K562 (cell line): ENCODE results near the gene PBXIP1. TPM values are rescaled to one million over a fixed set of nuclear protein-coding genes. Genes with fewer than 3 reads are reported as not detected.

Experiments used
- DACH1 ChIP-seq: fragments of 450-650 bp; IDR thresholded peaks from 2 replicates; pipeline ENCODE4 v1.6.1; 2018; ENCODE audit not compliant: partially characterized antibody
- FIP1L1 ChIP-seq: fragments of 200-400 bp; formaldehyde crosslinking; IDR thresholded peaks from 2 replicates; pipeline ENCODE4 v1.6.1; 2018; ENCODE audit warnings: mild to moderate bottlenecking, low read depth, low read length; ENCODE audit not compliant: poor library complexity, severe bottlenecking
- IFI16 ChIP-seq: fragments of 250-450 bp; sonication (Bioruptor Pico); IDR thresholded peaks from 2 replicates; pipeline ENCODE4 v2.1.2; 2022; ENCODE audit warnings: mild to moderate bottlenecking, inconsistent platforms
- L3MBTL2 ChIP-seq: fragments of 450-650 bp; IDR thresholded peaks from 2 replicates; pipeline ENCODE4 v1.6.1; 2016; ENCODE audit warnings: mild to moderate bottlenecking, moderate library complexity
- PHF20 ChIP-seq: fragments of 450-650 bp; IDR thresholded peaks from 2 replicates; pipeline ENCODE4 v1.6.1; 2018; ENCODE audit not compliant: partially characterized antibody
- POLR2AphosphoS2 ChIP-seq: IDR thresholded peaks from 2 replicates; pipeline ENCODE4 v1.6.1; 2012; ENCODE audit warnings: low read length, improper control_type of control experiment
- SAFB ChIP-seq: fragments of 200-400 bp; formaldehyde crosslinking; IDR thresholded peaks from 2 replicates; pipeline ENCODE4 v1.6.1; 2017; ENCODE audit warnings: low read depth, low read length, borderline replicate concordance
- SPI1 ChIP-seq: IDR thresholded peaks from 2 replicates; pipeline ENCODE4 v1.6.1; 2011; ENCODE audit warnings: low read depth, low read length, control low read depth, borderline replicate concordance
- TEAD4 ChIP-seq, 2 experiments: sonication (generic) in 1 of 2; formaldehyde crosslinking in 1 of 2; IDR thresholded peaks; 2 replicates each; pipeline versions ENCODE4 v1.6.1 to v1.8.0; 2012 to 2022; ENCODE audit warnings: borderline replicate concordance in 1 of 2, inconsistent platforms in 1 of 2, low read length in 1 of 2, mild to moderate bottlenecking in 1 of 2, missing genetic modification reagents in 1 of 2
- ZNF140 ChIP-seq: fragments of 250-450 bp; sonication (Bioruptor Pico); IDR thresholded peaks from 2 replicates; pipeline ENCODE4 v1.8.0; 2021; ENCODE audit warnings: moderate library complexity, mild to moderate bottlenecking, inconsistent platforms
- ZZZ3 ChIP-seq: fragments of 450-650 bp; IDR thresholded peaks from 2 replicates; pipeline ENCODE4 v1.6.1; 2016; ENCODE audit warnings: antibody characterized with exemption, mild to moderate bottlenecking, moderate library complexity
- polyA plus RNA-seq, 8 experiments: library from polyadenylated mRNA; depleted of rRNA in 4 of 8; stranded (reverse) in 5 of 8; unstranded in 3 of 8; fragments of >200 nt; fragmentation: Nextera tagmentation in 2 of 8; fragmentation: Illumina TruSeq in 1 of 8; extraction: Ambion mirVana in 2 of 8; extraction: Trizol in 1 of 8; gene quantifications; 2 replicates each; pipeline versions ENCODE4 v1.2.1 to v1.2.3, GENCODE V29; 2011 to 2014; ENCODE audit warnings: inconsistent platforms in 1 of 8, missing spikeins in 1 of 8
- total RNA-seq, 7 experiments: library from RNA; depleted of rRNA in 6 of 7; stranded (reverse); fragments of >200 nt in 6 of 7; fragmentation: Illumina TruSeq in 2 of 7; extraction: Trizol in 2 of 7; gene quantifications; 2 replicates each; pipeline versions ENCODE4 v1.2.1 to v1.2.3, GENCODE V29; 2011 to 2021; ENCODE audit warnings: low replicate concordance in 1 of 7
- TF ChIP-seq, protein P1 (sequence below): fragments of 250-450 bp; sonication (Bioruptor Pico); IDR thresholded peaks from 2 replicates; pipeline ENCODE4 v1.8.0; 2022; ENCODE audit warnings: inconsistent platforms
- TF ChIP-seq, protein P2 (sequence below): sonication (generic); formaldehyde crosslinking; IDR thresholded peaks from 2 replicates; pipeline ENCODE4 v1.8.0; 2023; ENCODE audit warnings: mild to moderate bottlenecking, missing genetic modification reagents
- TF ChIP-seq, protein P3 (sequence below), 2 experiments: fragments of 250-450 bp in 1 of 2; fragments of 450-650 bp in 1 of 2; sonication (Bioruptor Pico) in 1 of 2; IDR thresholded peaks; 2 replicates each; pipeline versions ENCODE4 v1.6.1 to v1.8.0; 2016 to 2021; ENCODE audit warnings: mild to moderate bottlenecking in 2 of 2, moderate library complexity in 2 of 2, missing compliant biosample characterization in 1 of 2, missing genetic modification characterization in 1 of 2
- TF ChIP-seq, protein P4 (sequence below): fragments of 450-650 bp; formaldehyde crosslinking; IDR thresholded peaks from 2 replicates; pipeline ENCODE4 v1.4.0; 2022; ENCODE audit warnings: missing genetic modification characterization
- TF ChIP-seq, protein P5 (sequence below), 2 experiments: fragments of 200-800 bp in 1 of 2; sonication (Bioruptor generic) in 1 of 2; sonication (generic) in 1 of 2; formaldehyde crosslinking in 1 of 2; IDR thresholded peaks in 1 of 2; conservative IDR thresholded peaks in 1 of 2; 2 replicates each; pipeline versions ENCODE4 v1.5.0 to v1.6.1; 2016 to 2020; ENCODE audit warnings: missing compliant biosample characterization in 1 of 2, missing genetic modification characterization in 1 of 2, missing genetic modification reagents in 1 of 2

Gene PBXIP1
- total and polyA plus RNA-seq, 9 of the 15 experiments (the other 6 are each of a cell fraction or from before 2014, with no cell fraction given), result 0.13 to 8.3 (median 5.8) TPM

DNA sequence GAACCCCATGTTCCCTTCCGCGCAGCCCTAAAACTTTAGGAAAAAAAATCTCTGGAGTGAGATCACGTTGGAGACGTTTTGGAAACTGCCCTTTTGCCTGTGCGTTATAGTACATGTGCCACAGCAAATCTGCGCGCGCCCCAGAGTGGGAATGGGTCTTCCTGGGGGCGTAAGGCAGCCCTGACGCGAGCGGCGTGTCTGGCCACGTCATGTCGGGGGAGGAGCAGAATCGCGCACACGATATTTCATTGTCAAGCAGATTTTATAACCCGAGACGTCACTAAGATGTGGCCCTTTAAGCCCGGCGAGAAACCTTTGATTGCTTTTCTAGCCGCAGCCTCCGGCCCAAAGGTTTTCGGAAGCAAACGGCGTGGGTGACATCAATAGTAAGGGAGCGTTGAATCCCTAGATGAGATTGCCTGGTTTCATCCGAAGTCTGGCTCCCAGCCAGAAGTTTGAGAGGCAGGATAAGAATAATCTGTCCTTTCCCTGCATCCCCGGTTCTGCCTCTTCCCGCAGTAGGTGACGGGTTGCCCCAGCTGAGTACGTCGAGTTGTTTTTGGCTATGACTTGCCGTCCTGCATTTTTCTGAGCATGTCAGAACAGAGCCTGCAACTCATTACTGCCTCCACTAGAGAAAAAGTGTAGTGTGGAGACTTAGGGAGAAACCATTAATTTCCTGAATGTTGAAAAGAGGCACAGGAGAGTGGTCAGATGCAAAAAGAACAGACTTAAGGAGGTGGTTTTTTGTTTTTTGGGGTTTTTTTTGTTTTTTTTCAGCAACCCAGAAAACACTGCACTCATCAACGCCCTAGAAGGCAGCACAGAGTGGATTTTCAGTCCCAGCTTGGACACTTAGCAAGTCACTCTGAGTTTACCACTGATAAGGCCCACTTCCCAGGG is 18.6 kb downstream of the PBXIP1 start (continued):
- TF ChIP-seq, protein P1, sequence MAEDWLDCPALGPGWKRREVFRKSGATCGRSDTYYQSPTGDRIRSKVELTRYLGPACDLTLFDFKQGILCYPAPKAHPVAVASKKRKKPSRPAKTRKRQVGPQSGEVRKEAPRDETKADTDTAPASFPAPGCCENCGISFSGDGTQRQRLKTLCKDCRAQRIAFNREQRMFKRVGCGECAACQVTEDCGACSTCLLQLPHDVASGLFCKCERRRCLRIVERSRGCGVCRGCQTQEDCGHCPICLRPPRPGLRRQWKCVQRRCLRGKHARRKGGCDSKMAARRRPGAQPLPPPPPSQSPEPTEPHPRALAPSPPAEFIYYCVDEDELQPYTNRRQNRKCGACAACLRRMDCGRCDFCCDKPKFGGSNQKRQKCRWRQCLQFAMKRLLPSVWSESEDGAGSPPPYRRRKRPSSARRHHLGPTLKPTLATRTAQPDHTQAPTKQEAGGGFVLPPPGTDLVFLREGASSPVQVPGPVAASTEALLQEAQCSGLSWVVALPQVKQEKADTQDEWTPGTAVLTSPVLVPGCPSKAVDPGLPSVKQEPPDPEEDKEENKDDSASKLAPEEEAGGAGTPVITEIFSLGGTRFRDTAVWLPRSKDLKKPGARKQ, result no peak
- TF ChIP-seq FIP1L1 (no peak), ZNF140 (no peak), PHF20 (no peak), L3MBTL2 (peak; percentile 23; the same call in 1 of the 2 replicates), SAFB (no peak), IFI16 (CRISPR knock-in tag) (no peak), TEAD4 (IDR thresholded peaks at IDR 0.05; ENCODE audit: low read length) (no peak; the same call in 1 of the 2 replicates), TEAD4 (CRISPR knock-in tag; IDR thresholded peaks at IDR 0.05; ENCODE audit: borderline replicate concordance) (no peak), SPI1 (no peak), ZZZ3 (no peak), DACH1 (no peak), POLR2AphosphoS2 (no peak)
- TF ChIP-seq, protein P2, sequence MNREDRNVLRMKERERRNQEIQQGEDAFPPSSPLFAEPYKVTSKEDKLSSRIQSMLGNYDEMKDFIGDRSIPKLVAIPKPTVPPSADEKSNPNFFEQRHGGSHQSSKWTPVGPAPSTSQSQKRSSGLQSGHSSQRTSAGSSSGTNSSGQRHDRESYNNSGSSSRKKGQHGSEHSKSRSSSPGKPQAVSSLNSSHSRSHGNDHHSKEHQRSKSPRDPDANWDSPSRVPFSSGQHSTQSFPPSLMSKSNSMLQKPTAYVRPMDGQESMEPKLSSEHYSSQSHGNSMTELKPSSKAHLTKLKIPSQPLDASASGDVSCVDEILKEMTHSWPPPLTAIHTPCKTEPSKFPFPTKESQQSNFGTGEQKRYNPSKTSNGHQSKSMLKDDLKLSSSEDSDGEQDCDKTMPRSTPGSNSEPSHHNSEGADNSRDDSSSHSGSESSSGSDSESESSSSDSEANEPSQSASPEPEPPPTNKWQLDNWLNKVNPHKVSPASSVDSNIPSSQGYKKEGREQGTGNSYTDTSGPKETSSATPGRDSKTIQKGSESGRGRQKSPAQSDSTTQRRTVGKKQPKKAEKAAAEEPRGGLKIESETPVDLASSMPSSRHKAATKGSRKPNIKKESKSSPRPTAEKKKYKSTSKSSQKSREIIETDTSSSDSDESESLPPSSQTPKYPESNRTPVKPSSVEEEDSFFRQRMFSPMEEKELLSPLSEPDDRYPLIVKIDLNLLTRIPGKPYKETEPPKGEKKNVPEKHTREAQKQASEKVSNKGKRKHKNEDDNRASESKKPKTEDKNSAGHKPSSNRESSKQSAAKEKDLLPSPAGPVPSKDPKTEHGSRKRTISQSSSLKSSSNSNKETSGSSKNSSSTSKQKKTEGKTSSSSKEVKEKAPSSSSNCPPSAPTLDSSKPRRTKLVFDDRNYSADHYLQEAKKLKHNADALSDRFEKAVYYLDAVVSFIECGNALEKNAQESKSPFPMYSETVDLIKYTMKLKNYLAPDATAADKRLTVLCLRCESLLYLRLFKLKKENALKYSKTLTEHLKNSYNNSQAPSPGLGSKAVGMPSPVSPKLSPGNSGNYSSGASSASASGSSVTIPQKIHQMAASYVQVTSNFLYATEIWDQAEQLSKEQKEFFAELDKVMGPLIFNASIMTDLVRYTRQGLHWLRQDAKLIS (CRISPR knock-in tag), result no peak
- TF ChIP-seq, protein P3, sequence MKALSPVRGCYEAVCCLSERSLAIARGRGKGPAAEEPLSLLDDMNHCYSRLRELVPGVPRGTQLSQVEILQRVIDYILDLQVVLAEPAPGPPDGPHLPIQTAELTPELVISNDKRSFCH (CRISPR knock-in tag; IDR thresholded peaks at IDR 0.05), result no peak
- TF ChIP-seq, protein P3 (tag; IDR thresholded peaks at IDR 0.05), result no peak
- TF ChIP-seq, protein P4, sequence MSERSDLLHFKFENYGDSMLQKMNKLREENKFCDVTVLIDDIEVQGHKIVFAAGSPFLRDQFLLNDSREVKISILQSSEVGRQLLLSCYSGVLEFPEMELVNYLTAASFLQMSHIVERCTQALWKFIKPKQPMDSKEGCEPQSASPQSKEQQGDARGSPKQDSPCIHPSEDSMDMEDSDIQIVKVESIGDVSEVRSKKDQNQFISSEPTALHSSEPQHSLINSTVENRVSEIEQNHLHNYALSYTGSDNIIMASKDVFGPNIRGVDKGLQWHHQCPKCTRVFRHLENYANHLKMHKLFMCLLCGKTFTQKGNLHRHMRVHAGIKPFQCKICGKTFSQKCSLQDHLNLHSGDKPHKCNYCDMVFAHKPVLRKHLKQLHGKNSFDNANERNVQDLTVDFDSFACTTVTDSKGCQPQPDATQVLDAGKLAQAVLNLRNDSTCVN (CRISPR knock-in tag), result peak; percentile 6; the same call in 1 of the 2 replicates
- TF ChIP-seq, protein P5, sequence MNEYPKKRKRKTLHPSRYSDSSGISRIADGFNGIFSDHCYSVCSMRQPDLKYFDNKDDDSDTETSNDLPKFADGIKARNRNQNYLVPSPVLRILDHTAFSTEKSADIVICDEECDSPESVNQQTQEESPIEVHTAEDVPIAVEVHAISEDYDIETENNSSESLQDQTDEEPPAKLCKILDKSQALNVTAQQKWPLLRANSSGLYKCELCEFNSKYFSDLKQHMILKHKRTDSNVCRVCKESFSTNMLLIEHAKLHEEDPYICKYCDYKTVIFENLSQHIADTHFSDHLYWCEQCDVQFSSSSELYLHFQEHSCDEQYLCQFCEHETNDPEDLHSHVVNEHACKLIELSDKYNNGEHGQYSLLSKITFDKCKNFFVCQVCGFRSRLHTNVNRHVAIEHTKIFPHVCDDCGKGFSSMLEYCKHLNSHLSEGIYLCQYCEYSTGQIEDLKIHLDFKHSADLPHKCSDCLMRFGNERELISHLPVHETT (CRISPR knock-in tag; conservative IDR thresholded peaks at IDR 0.05 in 1 of 2, IDR thresholded peaks at IDR 0.05 in 1 of 2), result 0 out of 4 replicates have a peak, but pooled peaks of 1 of the 2 experiments have one; percentile 1
